PC-3 (cell line): ENCODE data around the gene FGR.

ENCODE experiments used
- EZH2 ChIP-seq: fragments of 300-600 bp; sonication (generic); IDR thresholded peaks from one replicate; pipeline ENCODE4 v1.6.1; 2017; ENCODE audit warnings: antibody characterized with exemption, mild to moderate bottlenecking, low read length; ENCODE audit not compliant: unreplicated experiment
- EZH2phosphoT487 ChIP-seq: fragments of 300-600 bp; sonication (generic); IDR thresholded peaks from 2 replicates; pipeline ENCODE4 v1.6.1; 2018; ENCODE audit warnings: mild to moderate bottlenecking, antibody characterized with exemption, low read length, borderline replicate concordance
- TF ChIP-seq, protein P1 (sequence below): fragments of 300-600 bp; sonication (generic); conservative IDR thresholded peaks from 2 replicates; pipeline ENCODE4 v1.5.1; 2017; ENCODE audit warnings: antibody characterized with exemption, low read depth, mild to moderate bottlenecking, low read length

DNA sequence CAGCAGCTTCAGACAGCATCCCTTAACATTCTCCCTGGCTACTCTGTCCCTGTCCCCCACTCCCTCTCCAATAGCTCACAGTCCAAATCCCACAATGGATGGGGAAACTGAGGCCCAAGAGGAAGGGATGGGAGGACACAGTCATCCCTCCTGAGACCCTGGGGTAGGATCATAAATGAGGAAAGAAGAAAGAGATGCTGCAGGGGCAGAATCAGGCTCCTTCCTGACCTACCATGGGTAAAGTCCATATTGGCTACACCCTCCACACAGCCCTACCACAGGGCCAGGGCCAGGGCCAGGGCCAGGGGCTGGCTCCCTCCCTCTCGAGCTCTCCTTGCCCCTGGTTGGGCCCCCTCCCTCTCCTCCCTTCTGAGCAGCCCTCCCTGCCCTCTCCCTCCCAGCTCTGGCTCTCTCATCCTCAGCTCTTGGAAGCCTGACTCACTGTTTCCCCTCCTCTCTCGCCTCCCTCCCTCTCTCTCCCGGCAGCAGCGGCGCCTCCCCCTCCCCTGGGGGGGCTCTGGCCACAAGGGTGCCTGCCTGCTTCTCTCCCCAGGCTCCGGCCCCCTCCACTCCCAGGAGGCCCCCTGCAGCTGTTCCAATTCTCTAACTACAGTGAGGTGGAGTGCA, 36.0 kb downstream of the FGR start:
- TF ChIP-seq, protein P1, sequence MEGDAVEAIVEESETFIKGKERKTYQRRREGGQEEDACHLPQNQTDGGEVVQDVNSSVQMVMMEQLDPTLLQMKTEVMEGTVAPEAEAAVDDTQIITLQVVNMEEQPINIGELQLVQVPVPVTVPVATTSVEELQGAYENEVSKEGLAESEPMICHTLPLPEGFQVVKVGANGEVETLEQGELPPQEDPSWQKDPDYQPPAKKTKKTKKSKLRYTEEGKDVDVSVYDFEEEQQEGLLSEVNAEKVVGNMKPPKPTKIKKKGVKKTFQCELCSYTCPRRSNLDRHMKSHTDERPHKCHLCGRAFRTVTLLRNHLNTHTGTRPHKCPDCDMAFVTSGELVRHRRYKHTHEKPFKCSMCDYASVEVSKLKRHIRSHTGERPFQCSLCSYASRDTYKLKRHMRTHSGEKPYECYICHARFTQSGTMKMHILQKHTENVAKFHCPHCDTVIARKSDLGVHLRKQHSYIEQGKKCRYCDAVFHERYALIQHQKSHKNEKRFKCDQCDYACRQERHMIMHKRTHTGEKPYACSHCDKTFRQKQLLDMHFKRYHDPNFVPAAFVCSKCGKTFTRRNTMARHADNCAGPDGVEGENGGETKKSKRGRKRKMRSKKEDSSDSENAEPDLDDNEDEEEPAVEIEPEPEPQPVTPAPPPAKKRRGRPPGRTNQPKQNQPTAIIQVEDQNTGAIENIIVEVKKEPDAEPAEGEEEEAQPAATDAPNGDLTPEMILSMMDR, result no peak
- no peak for TF ChIP-seq EZH2phosphoT487
- no peak for TF ChIP-seq EZH2
